ENCODE results near the gene PTPRQ. TPM values are rescaled to one million over a fixed set of nuclear protein-coding genes. Genes with fewer than 3 reads are reported as not detected.

PTPRQ gene
- total and polyA plus RNA-seq, 2 of the 8 experiments (the other 6 are each of a cell fraction or from before 2014, with no cell fraction given): not detected

- POLR2A ChIA-PET (ENCODE audit: partially characterized antibody): no interaction called here
- no peak overlapping the region for H3K27ac ChIP-seq (ENCODE audit: low read depth, low read length)
- no peak overlapping the region for H2BK20ac ChIP-seq (ENCODE audit: low read length)
- H2BK120ac ChIP-seq (replicated peaks; ENCODE audit: low read depth, low read length): no peak overlapping the region
- no peak overlapping the region for H4K8ac ChIP-seq (ENCODE audit: extremely low read depth, insufficient read depth, low read length)
- no peak overlapping the region for H2BK12ac ChIP-seq (ENCODE audit: low read depth, low read length)
- H3K79me1 ChIP-seq (ENCODE audit: low read depth, low read length): no peaks in the 10 kb centered on the region
- no peak overlapping the region for H3K9ac ChIP-seq (replicated peaks in 1 of 4; ENCODE audit: extremely low read depth in 1 of 4, low read depth in 3 of 4, low read length in 3 of 4)
- CTCF ChIA-PET (ENCODE audit: partially characterized antibody): interaction anchor here (0.6 to 1.1 kb wide), 5 partner anchors 11 to 183 kb away, joined by 3 read pairs; no protein-coding TSS in a partner anchor
- no peak overlapping the region for H3K4ac ChIP-seq (replicated peaks; ENCODE audit: insufficient read length, low read depth, low read length)
- peak overlapping the region; percentile 21 to 55 (median 30); a peak in 6 of 8 replicates for H3K4me3 ChIP-seq (ENCODE audit: extremely low read depth in 1 of 4, insufficient read depth in 2 of 4, low read depth in 3 of 4, low read length in 4 of 4)
- H4K91ac ChIP-seq (replicated peaks; ENCODE audit: insufficient read length, low read length): no peak overlapping the region
- no peaks in the 10 kb centered on the region; a peak in 1 of 4 replicates for H3K9me3 ChIP-seq (ENCODE audit: insufficient read depth in 2 of 2, low read depth in 1 of 2, low read length in 1 of 2)
- peaks cover 9% of the 10 kb centered on the region for H3K23me2 ChIP-seq (ENCODE audit: low read depth, low read length)
- no peaks in the 10 kb centered on the region for H3K79me2 ChIP-seq (ENCODE audit: control insufficient read depth in 1 of 2, insufficient read depth in 2 of 2, low read length in 2 of 2)
- H3K23ac ChIP-seq (ENCODE audit: insufficient read length): no peak overlapping the region
- H2BK5ac ChIP-seq (ENCODE audit: low read depth, low read length): no peak overlapping the region
- H3K4me2 ChIP-seq (ENCODE audit: insufficient read depth in 1 of 2, low read depth in 2 of 2, low read length in 2 of 2): peak overlapping the region; percentile 67 to 79
- peak; percentile 78 for FAIRE-seq
- WGBS, 2 experiments (ENCODE audit: extremely low coverage in 1 of 2, insufficient coverage in 1 of 2, insufficient read length in 1 of 2, insufficient replicate concordance in 2 of 2, low coverage in 1 of 2, low lambda C conversion rate in 2 of 2, missing lambda C conversion rate in 1 of 2): 3% methylated on average over 16 of the region's 16 CpGs; no CpG with 5 or more reads in 1 of the 2 experiments
- no peak overlapping the region for H4K5ac ChIP-seq (ENCODE audit: insufficient read length, low read depth, low read length)
- TF ChIP-seq SRF (IDR thresholded peaks at IDR 0.05; ENCODE audit: low read depth, low read length) (no peak), HDAC2 (IDR thresholded peaks at IDR 0.05; ENCODE audit: borderline replicate concordance in 1 of 2, low read depth in 2 of 2, low read length in 2 of 2) (0 out of 4 replicates have a peak, but pooled peaks of 1 of the 2 experiments have one; percentile 27), EZH2 (IDR thresholded peaks at IDR 0.05; ENCODE audit: low read depth, low read length, severe bottlenecking) (peak; percentile 46), EGR1 (IDR thresholded peaks at IDR 0.05; ENCODE audit: borderline replicate concordance, low read depth, low read length) (no peak), MAX (IDR thresholded peaks at IDR 0.05) (no peak), TAF7 (optimal IDR thresholded peaks at IDR 0.05; ENCODE audit: borderline replicate concordance, low read depth, low read length) (peak; percentile 22), GTF2F1 (IDR thresholded peaks at IDR 0.05; ENCODE audit: borderline replicate concordance, low read depth, low read length) (no peak), SUZ12 (IDR thresholded peaks at IDR 0.05; ENCODE audit: low read length) (peak; percentile 27; the same call in 1 of the 2 replicates), TBP (IDR thresholded peaks at IDR 0.05; ENCODE audit: low read depth, low read length) (0 out of 2 replicates have a peak, but pooled peaks have one; percentile 38), MAFK (IDR thresholded peaks at IDR 0.05; ENCODE audit: low read depth, low read length) (no peak), ASH2L (IDR thresholded peaks at IDR 0.05; ENCODE audit: low read length) (no peak), CTBP2 (IDR thresholded peaks at IDR 0.05; ENCODE audit: borderline replicate concordance, insufficient read depth, insufficient read length, low read length) (no peak)
- no peaks in the 10 kb centered on the region for H3K36me3 ChIP-seq (ENCODE audit: control insufficient read depth in 2 of 4, insufficient read depth in 4 of 4, low read length in 3 of 4)
- peaks cover 13 to 31% (median 27%) of the 10 kb centered on the region in 4 experiments for H3K27me3 ChIP-seq (replicated peaks in 1 of 4; ENCODE audit: control insufficient read depth in 3 of 4, extremely low read depth in 1 of 4, insufficient read depth in 3 of 4, low read length in 3 of 4)
- H3K4me1 ChIP-seq (replicated peaks in 1 of 4; ENCODE audit: control insufficient read depth in 3 of 4, insufficient read depth in 4 of 4, low read length in 3 of 4): peaks cover 10 to 33% (median 23%) of the 10 kb centered on the region in 4 experiments
- H2BK15ac ChIP-seq (ENCODE audit: low read length): no peak overlapping the region
- H2AK5ac ChIP-seq (ENCODE audit: low read depth, low read length): no peak overlapping the region
- H3K18ac ChIP-seq (ENCODE audit: extremely low read depth, low read length): no peak overlapping the region
- H2AFZ ChIP-seq (ENCODE audit: low read length): no peak overlapping the region
- no peak overlapping the region for H3K14ac ChIP-seq (ENCODE audit: insufficient read length)
- H4K20me1 ChIP-seq (replicated peaks in 1 of 2; ENCODE audit: control insufficient read depth in 1 of 2, insufficient read depth in 2 of 2, low read length in 2 of 2): no peaks in the 10 kb centered on the region
- H3K56ac ChIP-seq (replicated peaks; ENCODE audit: insufficient read length, low read depth, low read length): no peak overlapping the region
- DNase-seq (ENCODE audit: low read depth in 1 of 2, low spot score in 2 of 2): no peak
Observed at GRCh38 chr12:80714055-80714454, 270.0 kb downstream of the PTPRQ start.

Measured in H1 (cell line).